Stimulated activated CD8-positive, alpha-beta memory T cell treated with anti-CD3 and anti-CD28 coated beads, Interleukin-12 subunit alpha, Interleukin-12 subunit beta, amount 100 ng/mL, for 1 hour (primary cell): ENCODE data around the gene GDF15.
"Not testable (repeated sequence)": the region's sequence is repeated elsewhere in the genome, so short reads cannot be mapped to it uniquely, and the experiment has no call there.

Experiments
- DNase-seq: peaks from one replicate; pipeline ENCODE4 v3.0.0-alpha.2; 2020; ENCODE audit warnings: low read depth

The GDF15 gene, protein sequence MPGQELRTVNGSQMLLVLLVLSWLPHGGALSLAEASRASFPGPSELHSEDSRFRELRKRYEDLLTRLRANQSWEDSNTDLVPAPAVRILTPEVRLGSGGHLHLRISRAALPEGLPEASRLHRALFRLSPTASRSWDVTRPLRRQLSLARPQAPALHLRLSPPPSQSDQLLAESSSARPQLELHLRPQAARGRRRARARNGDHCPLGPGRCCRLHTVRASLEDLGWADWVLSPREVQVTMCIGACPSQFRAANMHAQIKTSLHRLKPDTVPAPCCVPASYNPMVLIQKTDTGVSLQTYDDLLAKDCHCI

GRCh38 chr19:18385675-18386542 is at the start of gene GDF15:
Gene GDF15, plus strand, starts transcription at chr19:18386158. Its CDS starts 32 bp downstream, at chr19:18386190.
- DNase-seq, result no peak

DNA sequence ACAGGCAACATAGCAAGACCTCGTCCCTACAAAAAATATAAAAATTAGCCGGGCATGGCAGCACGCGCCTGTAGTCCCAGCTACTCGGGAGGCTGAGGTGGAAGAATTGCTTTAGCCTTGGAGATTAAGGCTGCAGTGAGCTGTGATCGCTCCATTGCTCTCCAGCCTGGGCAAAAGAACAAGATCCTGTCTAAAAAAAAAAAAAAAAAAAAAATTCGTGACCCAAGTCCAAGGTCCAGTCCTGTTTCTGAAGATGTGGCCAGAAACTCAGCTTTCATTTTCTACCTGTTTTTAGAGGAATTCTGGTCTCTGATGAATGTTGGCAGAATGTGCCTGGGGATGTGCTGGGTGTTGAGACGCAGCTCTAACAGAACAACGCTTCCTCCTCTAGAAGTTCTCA is 47.4 kb upstream of the GDF15 start:
- DNase-seq, result no peak

- no peak for DNase-seq
Observed at GRCh38 chr19:18339723-18340122, 46.2 kb upstream of the GDF15 start.

DNA sequence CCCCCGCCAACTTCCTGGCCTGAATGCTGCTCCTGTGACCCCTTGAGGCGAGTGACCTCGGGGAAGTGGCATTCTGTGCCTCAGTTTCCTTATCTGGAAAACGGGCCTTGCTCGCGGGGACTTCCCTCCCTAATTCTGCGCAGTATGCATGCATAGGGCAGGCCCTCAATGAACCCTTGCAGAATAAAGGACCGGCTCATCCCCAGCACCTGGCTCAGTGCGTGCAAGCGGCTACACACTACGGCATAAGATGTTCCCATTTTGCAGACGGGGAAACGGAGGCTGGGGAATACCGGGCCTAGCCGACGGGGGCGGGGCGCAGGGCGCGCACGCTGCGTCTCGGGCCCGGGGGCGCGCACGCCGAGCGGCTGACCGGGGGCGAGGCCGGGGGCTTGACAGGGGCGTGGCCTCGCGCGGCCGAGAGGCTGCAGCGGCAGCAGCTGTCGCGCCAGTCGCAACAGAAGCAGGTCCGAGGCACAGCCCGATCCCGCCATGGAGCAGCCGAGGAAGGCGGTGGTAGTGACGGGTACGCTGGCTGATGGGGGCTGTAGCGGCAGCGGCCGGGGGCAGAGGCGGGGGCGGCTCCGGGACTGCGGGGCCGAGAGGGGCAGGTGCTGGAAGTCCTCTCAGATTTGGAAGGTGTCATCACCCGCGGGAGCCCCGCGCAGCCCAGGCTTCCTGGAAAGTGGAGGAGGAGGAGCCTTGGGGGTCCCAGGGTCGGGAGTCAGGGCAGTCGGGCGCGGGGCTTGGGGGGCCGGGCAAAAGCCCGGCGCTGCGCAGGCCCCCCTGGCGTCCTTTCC is 45.6 kb upstream of the GDF15 start, which contains the start of gene PGPEP1:
Gene PGPEP1, plus strand, starts transcription at position 409 of the 800 bp plus-strand sequence. Its CDS starts 84 bp downstream, at position 493.
- DNase-seq, result peak; percentile 43

- DNase-seq, result peak; percentile 48
Observed at GRCh38 chr19:18340990-18341868, 44.7 kb upstream of the GDF15 start.

- DNase-seq, result no peak
Observed at GRCh38 chr19:18342090-18342632, 43.8 kb upstream of the GDF15 start.

GRCh38 chr19:18344582-18344950 is 41.4 kb upstream of the GDF15 start:
- no peak for DNase-seq

- DNase-seq, result no peak
Observed at GRCh38 chr19:18345296-18345695, 40.7 kb upstream of the GDF15 start.

DNA sequence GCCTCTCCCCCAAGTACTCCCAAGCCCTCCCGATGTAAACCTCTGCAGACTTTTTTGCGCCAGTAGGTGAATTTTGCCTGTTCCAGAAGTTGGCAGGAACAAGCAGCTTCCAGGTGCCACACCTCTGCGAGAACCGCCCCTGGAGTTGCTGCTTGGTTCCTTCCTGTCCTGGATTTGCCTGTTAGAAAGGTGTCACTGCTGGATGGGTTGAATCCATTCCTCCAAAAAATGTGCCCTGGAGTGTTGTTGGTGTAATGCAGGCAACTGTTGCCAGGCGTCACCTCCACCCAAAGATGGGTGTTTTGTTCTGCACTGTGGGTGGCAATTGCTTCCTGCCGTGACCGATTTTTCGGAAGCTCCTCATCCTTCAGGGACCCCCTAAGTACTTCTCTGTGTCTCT is 39.9 kb upstream of the GDF15 start:
- DNase-seq, result no peak

DNA sequence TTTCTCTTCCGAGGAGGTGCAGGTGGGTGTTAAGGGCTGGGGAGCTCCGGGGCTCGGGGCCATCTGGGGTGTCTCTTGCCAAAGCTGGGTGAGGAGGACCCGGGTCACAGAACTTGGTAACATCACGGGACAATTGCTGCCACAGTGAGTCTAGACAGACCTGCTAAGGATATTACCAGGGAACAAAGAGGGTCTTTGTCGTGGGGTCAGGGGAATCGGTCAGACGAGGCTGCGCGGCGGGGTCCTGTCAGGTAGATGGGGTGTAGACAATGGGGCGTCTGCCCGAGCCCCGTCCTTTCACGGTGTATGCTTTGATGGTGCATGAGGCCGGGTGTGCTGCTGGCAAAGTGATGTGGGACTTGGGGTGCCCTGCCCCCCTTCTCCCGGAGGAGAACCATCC is 37.8 kb upstream of the GDF15 start:
- no peak for DNase-seq

GRCh38 chr19:18348818-18349339 is 37.1 kb upstream of the GDF15 start:
- not testable (repeated sequence) for DNase-seq

GRCh38 chr19:18349524-18350128 is 36.3 kb upstream of the GDF15 start:
- no peak for DNase-seq

DNA sequence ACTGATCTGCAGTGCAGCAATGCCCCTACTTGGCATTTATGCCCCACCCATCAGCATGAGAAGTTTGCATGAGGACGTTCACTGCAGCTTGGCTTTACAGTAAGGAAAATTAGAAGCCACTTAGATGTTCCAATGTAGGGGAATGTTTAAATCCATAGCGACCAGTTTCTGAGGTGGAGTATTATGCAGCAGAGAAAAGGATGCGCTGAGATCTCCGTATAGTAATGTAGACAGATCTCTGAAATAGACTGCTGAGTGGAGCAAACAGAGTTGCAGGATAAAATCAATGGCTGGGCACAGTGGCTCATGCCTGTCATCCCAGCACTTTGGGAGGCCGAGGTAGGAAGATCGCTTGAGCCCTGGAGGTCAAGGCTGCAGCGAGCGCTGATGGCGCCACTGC is 35.5 kb upstream of the GDF15 start:
- no peak for DNase-seq

GRCh38 chr19:18351544-18351943 is 34.4 kb upstream of the GDF15 start:
- DNase-seq, result no peak

- no peak for DNase-seq
Observed at GRCh38 chr19:18353378-18354005, 32.5 kb upstream of the GDF15 start.

DNA sequence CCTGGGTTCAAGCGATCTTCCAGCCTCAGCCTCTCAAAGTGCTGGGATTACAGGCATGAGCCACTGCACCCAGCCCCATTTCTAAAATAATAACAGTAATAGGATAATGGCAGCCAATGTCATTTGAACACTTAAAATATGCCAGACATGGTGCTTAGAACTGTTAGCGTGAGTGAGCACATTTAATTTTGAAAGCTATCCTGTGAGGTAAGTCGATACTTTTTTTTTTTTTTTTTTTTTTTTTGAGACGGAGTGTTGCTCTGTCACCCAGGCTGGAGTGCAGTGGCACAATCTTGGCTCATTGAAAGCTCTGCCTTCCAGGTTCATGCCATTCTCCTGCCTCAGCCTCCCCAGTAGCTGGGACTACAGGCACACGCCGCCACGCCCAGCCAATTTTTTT is 31.2 kb upstream of the GDF15 start:
- DNase-seq, result not testable (repeated sequence)

GRCh38 chr19:18357041-18357440 is 28.9 kb upstream of the GDF15 start:
- no peak for DNase-seq

GRCh38 chr19:18361646-18362045 is 24.3 kb upstream of the GDF15 start:
- no peak for DNase-seq

- DNase-seq, result no peak
Observed at GRCh38 chr19:18362934-18363542, 22.9 kb upstream of the GDF15 start.
